ENCODE measurements around the gene ANKRD33B. TPM values are rescaled to one million over a fixed set of nuclear protein-coding genes. Genes with fewer than 3 reads are reported as not detected.

ANKRD33B gene
- total and polyA plus RNA-seq, 9 of the 15 experiments (the other 6 are each of a cell fraction or from before 2014, with no cell fraction given): 0.10 to 1.7 (median 0.40) TPM

DNA sequence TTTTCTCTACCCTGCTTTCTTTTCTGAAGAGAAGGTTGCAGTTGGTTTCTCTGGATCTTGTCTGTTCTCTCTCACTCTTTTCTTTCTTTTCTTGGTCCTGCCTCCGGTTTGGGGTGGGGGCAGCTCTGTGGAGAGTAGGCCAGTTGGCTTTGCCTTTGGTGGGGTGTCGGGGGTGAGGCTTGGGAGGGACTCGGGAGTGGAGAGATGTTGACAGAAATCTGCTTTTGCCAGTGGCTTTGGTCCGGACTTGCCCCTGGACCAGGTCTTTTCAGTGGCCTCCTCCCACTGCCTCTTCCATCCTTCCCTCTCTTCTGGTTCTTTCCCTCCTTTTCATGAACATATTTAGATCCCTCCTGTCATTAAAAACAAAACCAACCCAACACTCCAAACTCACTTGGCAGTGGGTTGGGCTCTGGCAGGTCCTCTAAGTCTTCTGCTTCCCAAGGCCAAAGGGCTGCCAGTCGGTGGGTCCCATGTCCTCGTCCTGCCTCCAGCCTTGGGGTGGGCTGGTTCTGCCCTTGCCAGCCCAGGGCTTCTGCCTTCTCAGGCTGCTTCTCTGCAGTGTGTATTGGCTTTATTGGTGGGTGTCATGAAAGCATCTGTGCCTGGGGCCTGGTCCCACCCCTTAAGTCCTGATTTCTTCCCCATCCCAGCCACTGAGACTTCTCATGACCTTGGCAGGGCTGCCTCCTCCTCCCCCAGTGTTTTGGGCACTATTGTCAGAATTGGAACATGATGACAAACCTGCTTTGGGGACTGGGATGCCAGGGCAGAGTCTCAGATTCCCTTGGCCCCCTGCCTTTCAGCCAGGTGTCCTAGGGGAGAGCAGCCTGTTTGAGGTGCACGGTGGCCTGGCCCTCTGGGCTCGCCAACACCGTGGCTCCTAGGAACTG, 16.9 kb downstream of the ANKRD33B start:
- Histone ChIP-seq H3K4me2 (ENCODE audit: insufficient read depth, low read length) (no peak overlapping the region), H3K79me2 (ENCODE audit: control insufficient read depth, insufficient read depth, low read length) (no peaks in the 10 kb centered on the region), H3K4me1 (replicated peaks in 1 of 2; ENCODE audit: control insufficient read depth in 2 of 2, insufficient read depth in 2 of 2, low read length in 2 of 2) (peaks cover 10 to 16% of the 10 kb centered on the region in 2 experiments; a peak in 4 of 5 replicates), H3K27me3 (ENCODE audit: control insufficient read depth in 2 of 2, insufficient read depth in 2 of 2, low read length in 2 of 2) (no peaks in the 10 kb centered on the region), H3K27ac (ENCODE audit: extremely low read depth, low read depth, low read length) (no peak overlapping the region), H2AFZ (ENCODE audit: low read depth, low read length) (no peak overlapping the region), H3K9me1 (ENCODE audit: control insufficient read depth, insufficient read depth, low read length) (no peaks in the 10 kb centered on the region), H3K9ac (ENCODE audit: insufficient read depth in 1 of 2, low read depth in 2 of 2, low read length in 2 of 2) (no peak overlapping the region; a peak in 1 of 4 replicates), H3K4me3 (no peak overlapping the region), H3K9me3 (replicated peaks; ENCODE audit: control insufficient read depth, insufficient read depth, low read depth, low read length) (no peaks in the 10 kb centered on the region), H4K20me1 (replicated peaks; ENCODE audit: control insufficient read depth, insufficient read depth, low read length) (no peaks in the 10 kb centered on the region), H3K36me3 (ENCODE audit: control insufficient read depth, insufficient read depth, low read length) (no peaks in the 10 kb centered on the region)
- in situ Hi-C loops (cut with MboI) (no loop called here), intact Hi-C loops (cut with micrococcal nuclease) (no loop called here)
- WGBS (ENCODE audit: insufficient coverage, low coverage, missing lambda C conversion rate): 64% methylated on average over 9 of the region's 9 CpGs
- no peak for TF ChIP-seq BDP1 (IDR thresholded peaks at IDR 0.05; ENCODE audit: insufficient read depth, insufficient read length)
- TF ChIP-seq ETV1 (tag; conservative IDR thresholded peaks at IDR 0.05; ENCODE audit: low read depth): no peak
- no peak for TF ChIP-seq TOE1 (IDR thresholded peaks at IDR 0.05; ENCODE audit: borderline replicate concordance)
- no peak for TF ChIP-seq TOE1 (CRISPR knock-in tag; IDR thresholded peaks at IDR 0.05; ENCODE audit: borderline replicate concordance, low read depth)
- TF ChIP-seq, protein P1, sequence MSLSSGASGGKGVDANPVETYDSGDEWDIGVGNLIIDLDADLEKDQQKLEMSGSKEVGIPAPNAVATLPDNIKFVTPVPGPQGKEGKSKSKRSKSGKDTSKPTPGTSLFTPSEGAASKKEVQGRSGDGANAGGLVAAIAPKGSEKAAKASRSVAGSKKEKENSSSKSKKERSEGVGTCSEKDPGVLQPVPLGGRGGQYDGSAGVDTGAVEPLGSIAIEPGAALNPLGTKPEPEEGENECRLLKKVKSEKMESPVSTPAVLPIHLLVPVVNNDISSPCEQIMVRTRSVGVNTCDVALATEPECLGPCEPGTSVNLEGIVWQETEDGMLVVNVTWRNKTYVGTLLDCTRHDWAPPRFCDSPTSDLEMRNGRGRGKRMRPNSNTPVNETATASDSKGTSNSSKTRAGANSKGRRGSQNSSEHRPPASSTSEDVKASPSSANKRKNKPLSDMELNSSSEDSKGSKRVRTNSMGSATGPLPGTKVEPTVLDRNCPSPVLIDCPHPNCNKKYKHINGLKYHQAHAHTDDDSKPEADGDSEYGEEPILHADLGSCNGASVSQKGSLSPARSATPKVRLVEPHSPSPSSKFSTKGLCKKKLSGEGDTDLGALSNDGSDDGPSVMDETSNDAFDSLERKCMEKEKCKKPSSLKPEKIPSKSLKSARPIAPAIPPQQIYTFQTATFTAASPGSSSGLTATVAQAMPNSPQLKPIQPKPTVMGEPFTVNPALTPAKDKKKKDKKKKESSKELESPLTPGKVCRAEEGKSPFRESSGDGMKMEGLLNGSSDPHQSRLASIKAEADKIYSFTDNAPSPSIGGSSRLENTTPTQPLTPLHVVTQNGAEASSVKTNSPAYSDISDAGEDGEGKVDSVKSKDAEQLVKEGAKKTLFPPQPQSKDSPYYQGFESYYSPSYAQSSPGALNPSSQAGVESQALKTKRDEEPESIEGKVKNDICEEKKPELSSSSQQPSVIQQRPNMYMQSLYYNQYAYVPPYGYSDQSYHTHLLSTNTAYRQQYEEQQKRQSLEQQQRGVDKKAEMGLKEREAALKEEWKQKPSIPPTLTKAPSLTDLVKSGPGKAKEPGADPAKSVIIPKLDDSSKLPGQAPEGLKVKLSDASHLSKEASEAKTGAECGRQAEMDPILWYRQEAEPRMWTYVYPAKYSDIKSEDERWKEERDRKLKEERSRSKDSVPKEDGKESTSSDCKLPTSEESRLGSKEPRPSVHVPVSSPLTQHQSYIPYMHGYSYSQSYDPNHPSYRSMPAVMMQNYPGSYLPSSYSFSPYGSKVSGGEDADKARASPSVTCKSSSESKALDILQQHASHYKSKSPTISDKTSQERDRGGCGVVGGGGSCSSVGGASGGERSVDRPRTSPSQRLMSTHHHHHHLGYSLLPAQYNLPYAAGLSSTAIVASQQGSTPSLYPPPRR (CRISPR knock-in tag; IDR thresholded peaks at IDR 0.05; ENCODE audit: borderline replicate concordance): no peak
- TF ChIP-seq TRIM28 (IDR thresholded peaks at IDR 0.05): no peak
- no peak for TF ChIP-seq POLR2G (IDR thresholded peaks at IDR 0.05; ENCODE audit: low read depth, low read length)
- no peak for TF ChIP-seq NRF1 (conservative IDR thresholded peaks at IDR 0.05 in 1 of 2, IDR thresholded peaks at IDR 0.05 in 1 of 2)
- TF ChIP-seq ZNF184 (CRISPR knock-in tag; IDR thresholded peaks at IDR 0.05): no peak
- TF ChIP-seq HDGF (IDR thresholded peaks at IDR 0.05): no peak
- ChIA-PET POLR2A (no interaction called here), CTCF (ENCODE audit: low intra/inter-chr PET ratio) (no interaction called here)
- FAIRE-seq (no peak), DNase-seq (ENCODE audit: extremely low read depth in 1 of 4, low spot score in 3 of 4) (no peak), ATAC-seq (no peak)
- BruUV-seq (replicated peaks): no TSS peak

All from K562 (cell line).